GM21367 (cell line): ENCODE measurements around the gene DCDC1.

Experiments used
- ATAC-seq: cut with Tn5 transposase; IDR thresholded peaks from one replicate; pipeline ENCODE4 v1.9.1; 2021; ENCODE audit not compliant: unreplicated experiment

DCDC1 gene

DNA sequence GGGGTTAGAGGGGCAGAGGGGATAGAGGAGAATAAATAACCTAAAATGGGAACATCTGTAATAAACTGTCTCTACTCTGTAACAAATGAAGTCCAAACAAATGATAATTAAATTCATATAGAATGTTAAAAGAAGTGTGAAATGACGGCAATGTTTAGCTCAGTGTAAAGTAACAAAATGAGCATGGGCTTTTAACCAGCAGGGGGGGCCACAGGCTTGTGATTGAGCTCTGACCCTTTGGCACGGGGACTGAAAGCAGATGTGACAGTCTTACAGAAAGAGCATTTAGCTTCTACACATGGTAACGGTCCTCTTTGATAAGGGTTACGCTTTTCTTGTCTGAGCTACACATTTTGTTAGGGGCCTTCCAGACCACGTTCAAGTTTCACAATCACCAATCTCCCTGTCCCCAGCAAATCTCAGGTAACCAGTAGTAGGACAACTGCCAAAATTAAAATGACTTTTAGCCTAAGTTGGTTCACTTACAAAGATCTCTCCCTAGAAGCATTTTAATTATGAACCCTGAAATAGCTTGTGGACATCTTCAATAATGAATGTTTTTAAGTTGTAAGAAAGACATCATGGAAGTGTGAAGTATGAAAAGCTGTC, 262.5 kb downstream of the DCDC1 start:
- ATAC-seq, result peak; percentile 94

DNA sequence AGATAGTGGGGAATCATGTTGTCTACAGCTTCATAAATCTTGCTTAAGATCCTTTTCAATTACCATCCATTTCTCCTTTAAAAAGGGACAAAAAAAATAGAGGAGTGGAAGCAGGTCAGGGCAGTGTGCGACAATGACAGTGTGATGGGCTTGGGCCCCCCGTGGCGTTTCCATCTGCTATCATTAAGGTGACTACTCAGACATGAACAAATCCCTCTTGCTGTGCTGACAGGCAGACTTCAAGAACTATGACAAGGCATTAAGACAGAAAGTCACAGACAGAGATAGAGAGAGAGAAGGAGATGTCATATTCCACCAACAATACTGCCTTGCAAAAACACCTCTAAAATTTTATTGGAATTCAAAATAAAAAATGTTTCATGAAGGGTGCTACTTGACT, 263.2 kb downstream of the DCDC1 start:
- no peak for ATAC-seq

DNA sequence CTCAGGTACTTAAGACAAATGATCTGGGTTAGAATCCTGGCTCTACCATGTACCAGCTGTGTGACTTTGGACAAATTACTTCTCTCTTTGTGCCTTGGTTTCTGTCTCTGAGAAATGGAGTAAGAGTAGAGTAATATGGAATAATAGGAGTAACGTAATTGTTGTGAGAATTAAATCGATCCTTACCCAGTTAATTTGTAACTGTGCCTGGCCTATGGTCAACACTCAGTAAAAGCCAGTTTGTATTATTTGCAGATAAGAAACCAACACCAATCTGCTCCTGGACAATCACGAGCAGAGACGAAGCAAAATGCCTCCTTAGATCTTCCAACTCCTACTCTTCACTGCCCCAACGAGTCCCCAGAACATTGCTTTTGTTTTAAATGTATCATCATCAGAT, 266.7 kb downstream of the DCDC1 start:
- no peak for ATAC-seq

DNA sequence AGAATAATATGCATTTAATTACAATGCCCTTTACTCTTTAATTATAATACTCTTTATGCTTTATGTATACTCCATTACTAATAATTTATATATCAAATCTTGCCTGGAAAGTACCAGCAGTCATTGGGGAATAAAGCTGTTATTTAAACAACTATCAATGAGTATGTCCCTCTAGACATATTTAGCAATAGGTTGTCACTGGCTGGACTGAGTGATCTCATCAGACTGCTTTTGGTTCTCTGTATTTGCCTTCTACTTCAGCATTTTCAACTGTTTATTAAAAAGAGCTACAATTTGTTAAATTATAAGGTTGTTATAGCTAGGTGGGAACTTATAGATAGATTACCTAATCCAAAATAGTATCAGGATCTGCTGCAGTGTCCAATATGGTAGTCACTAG, 267.2 kb downstream of the DCDC1 start:
- no peak for ATAC-seq

DNA sequence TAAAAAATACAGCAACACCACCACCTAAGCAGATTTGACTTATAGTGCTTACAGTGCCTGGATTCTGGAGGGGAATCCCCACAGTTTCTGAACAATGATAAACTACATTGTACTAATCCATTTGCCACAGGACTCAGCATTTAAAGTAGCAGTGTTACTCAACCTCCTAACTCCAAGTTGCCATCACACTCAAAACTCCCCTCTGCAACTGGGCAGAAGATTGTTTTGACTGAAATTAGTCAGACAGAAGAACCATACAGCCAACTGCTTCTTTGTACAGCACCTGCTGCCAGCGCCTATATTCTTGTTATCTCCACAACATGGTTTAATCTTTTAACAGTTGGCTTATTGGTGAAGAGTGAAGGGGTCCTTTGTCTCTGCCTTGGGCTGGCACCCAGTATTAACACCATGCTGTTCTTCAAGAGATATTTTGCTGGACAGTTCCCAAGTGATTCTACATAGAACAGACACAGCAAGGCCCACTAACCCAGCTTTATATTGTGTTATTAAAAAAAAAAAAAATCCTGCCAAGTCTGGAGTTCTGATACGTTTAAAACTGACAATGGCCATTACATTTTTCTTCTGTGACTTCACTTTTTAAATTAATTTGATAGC, 273.2 kb downstream of the DCDC1 start:
- ATAC-seq, result no peak

DNA sequence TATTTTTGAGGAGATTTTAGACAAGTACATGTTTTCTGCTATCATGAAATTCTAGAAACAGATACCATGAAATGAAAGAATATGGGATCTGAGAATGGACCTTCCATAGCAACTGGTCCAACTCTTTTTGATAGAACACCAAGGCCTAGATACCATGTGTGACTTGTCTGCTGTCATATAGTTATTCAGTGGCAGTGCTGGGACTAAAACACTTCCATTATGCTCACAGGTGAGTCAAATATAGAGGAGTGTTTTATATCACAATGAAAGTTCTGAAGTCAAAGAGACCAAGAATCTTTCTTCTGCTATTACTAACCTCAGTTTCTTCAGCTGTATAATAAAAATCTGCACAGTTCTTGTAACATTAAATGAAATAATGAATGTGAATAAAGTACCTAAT, 276.9 kb downstream of the DCDC1 start:
- ATAC-seq, result no peak

DNA sequence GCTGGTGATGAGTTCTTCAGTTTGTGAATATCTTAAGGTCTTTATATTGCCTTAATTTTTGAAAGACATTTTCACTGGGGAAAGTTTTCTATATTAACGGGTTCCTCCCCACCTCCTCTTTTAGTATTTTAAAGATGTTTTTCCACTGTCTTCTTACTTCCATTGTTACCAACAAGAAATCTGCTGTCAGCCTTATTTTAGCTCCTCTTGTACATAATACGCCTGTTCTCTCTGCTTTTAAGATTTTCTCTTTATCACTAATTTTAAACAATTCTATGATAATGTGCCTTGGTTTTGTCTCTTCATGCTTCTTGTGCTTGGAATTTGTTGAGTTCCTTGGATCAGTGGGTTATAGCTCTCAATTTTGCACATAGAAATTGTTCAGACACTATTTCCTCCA, 280.4 kb downstream of the DCDC1 start:
- ATAC-seq, result no peak

DNA sequence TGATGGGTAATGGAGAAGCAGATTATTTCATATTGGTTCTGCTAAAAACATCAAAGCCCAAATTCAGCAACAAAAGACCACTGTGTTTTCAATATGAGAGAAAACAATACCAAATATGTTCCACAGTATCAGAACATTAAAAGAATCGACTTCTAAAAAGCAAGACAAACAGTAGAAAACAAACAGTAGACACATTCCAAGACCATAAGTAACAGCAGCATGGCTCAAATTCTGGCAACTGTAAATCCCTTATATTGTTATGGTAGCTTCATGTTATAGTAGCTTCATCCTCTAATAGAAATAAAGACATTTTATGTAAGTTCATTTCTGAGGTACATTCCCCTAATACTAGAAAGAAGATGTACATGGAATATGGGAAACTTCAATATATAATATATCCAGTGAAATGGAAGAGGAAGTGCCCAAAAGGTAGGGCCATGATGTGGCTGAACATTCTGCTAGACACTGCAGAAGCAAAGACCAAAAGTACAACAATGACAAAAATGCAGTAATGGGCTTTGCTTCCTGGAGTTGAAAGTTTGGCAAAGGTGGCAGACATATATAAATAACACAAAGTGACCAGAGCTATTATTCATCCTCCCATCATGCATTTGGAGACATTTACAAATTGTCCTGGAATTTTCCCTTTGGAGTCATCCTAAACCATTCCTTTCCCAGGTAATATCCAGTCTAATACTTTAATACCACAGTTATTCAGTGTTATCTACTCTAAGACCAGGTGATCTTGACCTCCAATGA, 299.9 kb downstream of the DCDC1 start:
- no peak for ATAC-seq

DNA sequence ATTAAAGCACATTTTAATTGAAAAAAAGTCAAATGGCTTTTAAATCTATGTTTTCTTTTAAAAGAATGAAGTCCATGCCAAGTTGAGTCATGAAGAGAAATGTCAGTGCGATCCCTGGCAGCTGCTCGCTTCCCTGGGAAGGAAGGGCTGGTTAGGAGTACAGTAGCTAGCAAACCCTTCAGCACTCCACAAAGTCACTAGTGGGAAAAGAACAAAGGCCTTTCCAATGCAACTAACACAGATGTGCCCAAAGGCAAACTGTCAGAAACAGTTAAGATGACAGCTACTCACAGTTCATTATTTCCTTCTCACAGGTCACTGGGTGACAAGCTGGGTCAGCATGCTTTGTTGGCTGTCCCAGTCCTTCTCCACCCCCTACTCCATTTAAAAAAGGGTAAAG, 308.7 kb downstream of the DCDC1 start:
- no peak for ATAC-seq

DNA sequence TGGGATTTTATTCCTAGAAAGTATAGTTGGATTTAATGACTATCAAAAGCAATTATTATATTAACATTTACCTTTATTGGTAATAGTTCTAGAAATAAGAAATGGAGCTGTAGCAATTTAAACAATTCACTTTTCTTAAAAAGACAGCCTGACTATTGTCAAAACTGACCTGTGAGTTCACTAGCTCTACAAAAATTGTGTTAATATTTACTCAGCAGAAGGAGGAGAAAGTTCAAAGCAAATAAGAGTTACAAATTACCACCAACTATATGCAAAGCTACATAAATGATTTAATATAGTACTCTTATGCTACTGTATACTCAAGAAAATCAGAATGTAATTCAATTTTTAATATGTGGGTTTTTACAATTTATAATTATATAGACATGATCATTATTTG, 310.0 kb downstream of the DCDC1 start:
- ATAC-seq, result no peak

DNA sequence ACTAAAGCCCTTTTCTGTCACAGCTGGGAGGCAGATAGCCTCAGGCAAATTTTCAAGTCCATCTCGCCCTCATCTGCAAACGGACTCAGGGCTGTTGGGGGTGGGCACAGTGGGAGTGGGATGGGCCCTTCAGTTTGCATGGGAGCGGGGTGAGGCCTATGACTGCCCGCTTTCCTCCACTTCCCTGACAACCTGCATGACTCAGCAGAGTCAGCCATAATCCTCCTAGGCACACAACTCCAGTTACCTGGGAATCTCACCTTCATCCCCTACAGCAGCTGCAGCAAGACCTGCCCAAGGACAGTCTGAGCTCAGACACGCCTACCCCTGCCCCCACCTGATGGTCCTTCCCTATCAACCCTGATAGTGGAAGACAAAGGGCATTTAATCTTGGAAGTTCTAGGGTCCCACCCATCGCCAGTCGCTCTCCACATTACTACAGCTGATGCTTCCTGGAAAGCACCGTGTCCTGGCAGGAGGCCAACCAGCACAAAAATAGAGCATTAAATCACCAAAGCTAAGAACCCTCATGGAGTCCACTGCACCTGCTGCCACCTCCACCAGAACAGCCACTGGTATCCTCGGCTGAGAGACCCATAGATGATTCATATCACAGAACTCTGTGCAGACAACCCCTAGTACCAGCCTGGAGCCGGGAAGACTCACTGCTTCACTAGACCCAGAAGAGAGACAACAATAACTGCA, 319.3 kb downstream of the DCDC1 start:
- no peak for ATAC-seq

DNA sequence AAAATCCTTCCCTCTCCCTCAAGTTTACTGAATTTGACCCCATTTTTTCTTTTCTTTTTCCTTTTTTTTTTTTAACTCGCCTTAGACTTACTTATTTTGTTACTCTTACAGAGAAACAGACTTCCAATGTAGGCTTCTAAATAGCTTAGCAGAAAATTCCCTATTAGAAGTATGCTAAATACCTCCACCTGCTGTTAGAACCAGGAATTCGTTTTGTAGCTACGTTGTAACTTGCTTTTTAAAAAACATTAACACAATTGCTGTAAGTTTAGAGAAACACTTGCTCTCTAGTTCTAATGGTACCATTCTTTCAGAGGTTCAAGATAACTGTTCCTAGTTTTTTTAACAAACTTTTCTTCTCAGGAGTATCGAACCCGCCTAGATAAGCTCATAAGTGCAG, 324.2 kb downstream of the DCDC1 start:
- no peak for ATAC-seq

DNA sequence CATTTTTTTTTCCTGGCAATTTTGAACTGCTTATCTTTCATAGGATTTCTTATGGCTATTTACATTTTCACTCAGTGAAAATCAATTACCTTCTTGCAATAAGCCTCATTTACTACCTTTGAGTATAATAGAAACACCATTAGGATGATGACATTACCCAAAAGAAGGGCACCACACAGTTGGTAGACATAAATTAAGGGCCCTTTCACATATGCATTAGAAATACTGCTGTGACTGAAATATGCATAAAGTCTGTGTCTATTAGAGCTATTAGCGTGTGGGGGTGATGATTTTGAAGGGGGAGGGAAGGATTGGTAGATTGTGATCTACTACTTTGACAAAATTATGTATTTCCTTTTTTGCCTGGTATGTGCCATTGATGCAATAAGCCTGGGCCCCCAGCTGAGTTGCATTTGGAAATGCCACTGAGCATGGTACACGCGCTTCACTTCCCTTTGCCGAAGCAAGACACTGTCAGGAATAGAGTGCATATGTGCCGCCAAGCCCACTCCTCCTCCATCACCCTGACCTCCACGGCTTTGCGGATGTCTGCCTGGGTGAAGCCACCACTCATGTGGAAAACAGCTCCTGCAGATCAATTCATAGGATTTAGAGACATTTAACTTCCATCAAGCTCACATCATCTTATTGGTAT, 339.3 kb downstream of the DCDC1 start:
- no peak for ATAC-seq

DNA sequence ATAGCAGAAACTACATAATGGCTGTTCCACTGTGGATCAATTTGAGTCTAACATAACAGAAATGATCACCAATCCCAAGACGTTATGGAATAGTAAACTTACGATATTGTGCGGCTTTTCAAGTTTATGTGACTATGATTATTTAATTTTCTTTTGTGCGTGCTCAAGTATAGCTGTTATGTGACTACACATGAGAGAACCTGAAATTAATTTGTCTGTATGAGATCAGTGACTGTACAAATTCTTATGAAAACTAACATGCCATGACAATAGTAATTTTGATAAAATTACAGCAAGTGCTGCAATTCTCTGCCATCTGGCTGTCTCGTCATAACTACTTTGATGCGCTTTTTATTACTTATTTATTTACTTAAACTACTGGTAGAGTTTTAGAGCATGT, 343.2 kb downstream of the DCDC1 start:
- ATAC-seq, result no peak

DNA sequence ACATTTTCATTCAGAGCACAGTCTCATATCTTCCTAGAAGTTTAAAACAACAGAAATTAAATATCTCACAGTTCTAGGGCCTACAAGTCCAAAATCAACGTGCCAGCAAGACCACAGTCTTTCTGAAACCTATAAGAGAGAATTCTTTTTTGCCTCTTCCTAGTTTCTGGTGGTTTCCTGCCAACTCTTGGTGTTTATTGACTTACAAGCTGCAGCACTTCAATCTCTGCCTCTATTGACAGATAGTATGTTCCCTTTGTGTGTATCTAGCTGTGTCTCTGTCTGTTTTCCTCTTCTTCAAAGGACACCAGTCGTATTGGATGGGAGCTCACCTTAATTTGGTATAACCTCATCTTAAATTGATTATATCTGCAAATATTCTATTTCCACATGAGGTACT, 347.5 kb downstream of the DCDC1 start:
- ATAC-seq, result no peak

DNA sequence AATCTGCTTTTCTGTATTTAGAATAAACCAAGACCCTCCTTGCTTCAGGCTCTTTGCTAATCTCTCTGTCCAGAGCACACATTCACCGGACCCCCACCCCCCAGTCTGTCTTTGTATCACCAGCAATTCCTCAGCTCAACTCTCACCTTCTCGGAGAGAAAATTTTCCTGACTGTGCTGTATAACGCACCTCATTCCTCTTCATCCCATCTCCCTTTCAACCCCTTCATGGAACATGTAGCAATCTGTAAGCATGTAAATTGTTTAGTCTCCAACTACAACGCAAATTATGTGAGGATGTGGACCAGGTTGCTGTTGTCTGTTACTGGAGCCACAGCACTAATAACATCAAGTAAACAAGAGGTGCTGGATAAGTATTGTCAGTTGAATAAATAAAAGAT, 349.8 kb downstream of the DCDC1 start:
- no peak for ATAC-seq

DNA sequence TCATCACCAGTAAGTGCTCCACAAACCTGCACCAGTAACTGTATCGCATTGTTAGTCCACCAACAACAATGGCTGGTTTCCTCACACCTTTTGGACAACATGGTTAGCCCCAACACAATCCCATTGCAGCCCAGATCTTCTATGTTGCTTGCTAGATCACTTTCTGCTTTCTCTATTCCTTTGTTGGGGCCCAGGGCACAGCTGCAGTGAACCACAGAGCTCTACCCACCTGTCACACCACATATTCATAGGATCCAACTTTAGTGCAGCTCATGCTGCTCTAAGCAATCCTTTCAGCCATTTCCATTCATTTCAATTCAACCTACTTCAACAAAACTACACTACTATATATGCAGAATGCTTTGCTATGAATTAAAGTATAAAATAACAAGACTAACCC, 364.3 kb downstream of the DCDC1 start:
- no peak for ATAC-seq

DNA sequence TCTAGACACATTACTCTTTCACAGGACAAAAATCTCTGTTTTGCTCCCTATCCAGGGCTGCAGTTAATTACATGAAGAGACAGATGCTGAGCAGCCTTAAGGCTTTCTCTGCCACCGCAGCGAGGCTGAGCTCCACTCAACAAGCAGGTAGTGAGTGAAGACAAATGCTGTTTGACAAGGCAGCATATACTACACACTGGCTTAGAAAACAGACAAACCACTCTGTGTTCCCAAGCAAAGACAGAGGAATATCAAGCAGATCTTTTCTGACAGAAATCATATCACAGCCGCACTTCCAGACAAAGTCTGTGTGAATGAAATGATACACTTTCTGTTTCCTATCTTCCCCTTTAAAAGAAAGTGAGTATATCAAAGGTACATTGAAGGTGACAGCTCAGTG, 368.1 kb downstream of the DCDC1 start:
- ATAC-seq, result no peak

DNA sequence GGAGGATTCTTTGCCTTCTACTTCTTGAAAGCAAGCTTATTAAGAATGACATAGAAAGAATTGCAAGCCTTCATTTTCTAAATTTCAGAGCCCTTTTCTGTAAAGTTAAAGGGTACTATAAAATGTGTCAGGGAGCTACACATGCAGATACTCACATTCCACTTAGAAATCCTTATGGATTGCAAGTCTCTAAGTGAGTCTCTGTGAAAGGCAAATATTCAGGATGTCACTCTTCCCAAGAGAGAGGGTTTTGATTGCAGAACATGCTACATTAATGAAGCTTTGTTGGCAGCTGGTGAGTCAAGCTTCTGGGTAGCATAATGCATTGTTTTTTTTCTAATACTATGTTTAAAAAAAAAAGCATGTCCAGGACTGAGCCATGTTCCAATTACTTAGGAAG, 369.2 kb downstream of the DCDC1 start:
- no peak for ATAC-seq

DNA sequence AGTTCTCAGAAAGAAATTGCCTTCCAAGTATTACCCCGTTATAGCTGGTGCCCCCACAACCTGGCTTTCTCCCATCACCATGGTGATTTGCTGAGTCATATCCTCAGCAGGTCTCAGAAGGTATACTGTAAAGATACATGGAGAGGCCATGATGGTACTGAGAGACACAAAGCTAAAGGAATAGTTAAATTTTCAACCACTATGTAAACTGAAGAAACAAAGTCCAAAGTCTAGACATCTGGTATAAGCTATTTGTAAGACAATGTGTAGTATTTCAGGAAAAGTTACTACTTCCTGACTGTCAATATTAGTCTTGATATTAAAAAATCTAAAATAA, 377.1 kb downstream of the DCDC1 start:
- ATAC-seq, result no peak

DNA sequence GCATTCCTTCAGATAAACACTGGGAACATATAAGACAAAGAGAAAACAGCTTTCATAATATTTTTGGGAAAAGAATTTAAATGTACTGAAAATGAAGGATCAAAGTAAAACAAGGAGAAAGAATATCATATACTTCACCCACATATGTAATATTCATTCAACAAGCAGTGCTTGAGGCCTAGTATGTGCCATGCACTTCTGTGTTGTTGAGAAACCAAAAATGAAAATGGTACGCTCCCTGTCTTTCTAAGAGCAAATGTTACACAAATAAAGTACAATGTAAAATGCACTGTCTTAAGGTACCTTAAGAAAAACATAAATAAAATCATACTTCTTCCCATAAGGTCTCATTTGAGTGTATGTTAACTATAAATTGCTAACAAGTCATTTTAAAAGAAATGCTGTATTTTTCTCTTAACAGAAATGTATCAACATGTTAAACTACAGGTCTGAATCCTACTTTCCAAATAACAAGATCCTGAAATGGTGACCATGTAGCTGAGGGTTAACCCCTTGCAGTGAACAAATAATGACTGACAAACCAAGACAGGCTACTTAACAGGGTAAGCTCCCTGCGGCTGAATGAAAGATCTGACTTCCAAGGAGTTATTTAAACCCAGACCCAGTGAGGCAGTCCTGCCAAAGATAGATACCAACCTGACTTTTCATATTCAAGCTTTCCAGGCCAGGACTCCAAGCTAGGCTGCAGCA, 377.6 kb downstream of the DCDC1 start:
- ATAC-seq, result no peak
